ENCODE results near the gene LAGE3. TPM values are rescaled to one million over a fixed set of nuclear protein-coding genes. Genes with fewer than 3 reads are reported as not detected.
A peak's percentile ranks its signal among the peaks of the same experiment; 100 is the strongest.

LAGE3 gene
- total RNA-seq, 1 experiment from 2014 or later: 21.1 TPM

DNA sequence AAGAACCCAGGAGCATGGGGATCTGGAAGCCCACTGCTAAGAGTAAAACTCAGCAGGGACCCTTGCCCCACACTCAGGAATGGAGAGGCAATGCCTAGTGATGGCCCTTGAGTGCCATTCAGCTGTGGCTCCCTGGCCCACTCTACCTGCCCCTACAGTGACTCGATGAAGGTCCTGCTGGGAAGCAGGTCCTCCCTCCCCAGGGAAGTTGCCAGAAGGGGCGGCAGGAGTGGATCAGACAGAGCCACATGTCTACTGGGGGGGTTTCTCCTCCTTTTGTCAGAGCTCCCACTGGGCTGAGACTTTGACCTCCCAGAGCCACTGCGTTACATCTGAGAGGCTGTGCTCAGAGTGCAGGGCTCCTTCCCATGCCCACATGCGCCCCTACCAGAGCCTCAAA lies 10.1 kb upstream of the LAGE3 start:
- Mint-ChIP-seq H3K27me3 (ENCODE audit: insufficient read depth, unreplicated experiment) (peaks cover 1% of the 10 kb centered on the region), H3K36me3 (ENCODE audit: insufficient read depth, unreplicated experiment) (peaks cover 17% of the 10 kb centered on the region), H3K9me3 (ENCODE audit: unreplicated experiment) (no peaks in the 10 kb centered on the region), H3K4me3 (ENCODE audit: unreplicated experiment) (peak overlapping the region; percentile 76), H3K4me1 (ENCODE audit: insufficient read depth, unreplicated experiment) (no peaks in the 10 kb centered on the region), H3K27ac (ENCODE audit: low read depth, unreplicated experiment) (peak overlapping the region; percentile 83)
- DNase-seq (ENCODE audit: unreplicated experiment): no peak
- ChIA-PET CTCF (interaction anchor here (0.5 to 1.9 kb wide), 4 partner anchors 26 to 116 kb away, joined by 3 to 9 read pairs (median 3); no protein-coding TSS in a partner anchor), POLR2A (interaction anchor here (0.6 to 3.2 kb wide), 12 partner anchors 10 to 476 kb away, joined by 3 to 48 read pairs (median 8); partner anchors contain the start of genes ATP6AP1, FAM3A, PLXNA3 and RPL10)
- intact Hi-C loops (cut with micrococcal nuclease): no loop called here
- no TSS peak for BruUV-seq (replicated peaks)
- TF ChIP-seq, protein P1, sequence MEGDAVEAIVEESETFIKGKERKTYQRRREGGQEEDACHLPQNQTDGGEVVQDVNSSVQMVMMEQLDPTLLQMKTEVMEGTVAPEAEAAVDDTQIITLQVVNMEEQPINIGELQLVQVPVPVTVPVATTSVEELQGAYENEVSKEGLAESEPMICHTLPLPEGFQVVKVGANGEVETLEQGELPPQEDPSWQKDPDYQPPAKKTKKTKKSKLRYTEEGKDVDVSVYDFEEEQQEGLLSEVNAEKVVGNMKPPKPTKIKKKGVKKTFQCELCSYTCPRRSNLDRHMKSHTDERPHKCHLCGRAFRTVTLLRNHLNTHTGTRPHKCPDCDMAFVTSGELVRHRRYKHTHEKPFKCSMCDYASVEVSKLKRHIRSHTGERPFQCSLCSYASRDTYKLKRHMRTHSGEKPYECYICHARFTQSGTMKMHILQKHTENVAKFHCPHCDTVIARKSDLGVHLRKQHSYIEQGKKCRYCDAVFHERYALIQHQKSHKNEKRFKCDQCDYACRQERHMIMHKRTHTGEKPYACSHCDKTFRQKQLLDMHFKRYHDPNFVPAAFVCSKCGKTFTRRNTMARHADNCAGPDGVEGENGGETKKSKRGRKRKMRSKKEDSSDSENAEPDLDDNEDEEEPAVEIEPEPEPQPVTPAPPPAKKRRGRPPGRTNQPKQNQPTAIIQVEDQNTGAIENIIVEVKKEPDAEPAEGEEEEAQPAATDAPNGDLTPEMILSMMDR (IDR thresholded peaks at IDR 0.05; ENCODE audit: unreplicated experiment): no peak

DNA sequence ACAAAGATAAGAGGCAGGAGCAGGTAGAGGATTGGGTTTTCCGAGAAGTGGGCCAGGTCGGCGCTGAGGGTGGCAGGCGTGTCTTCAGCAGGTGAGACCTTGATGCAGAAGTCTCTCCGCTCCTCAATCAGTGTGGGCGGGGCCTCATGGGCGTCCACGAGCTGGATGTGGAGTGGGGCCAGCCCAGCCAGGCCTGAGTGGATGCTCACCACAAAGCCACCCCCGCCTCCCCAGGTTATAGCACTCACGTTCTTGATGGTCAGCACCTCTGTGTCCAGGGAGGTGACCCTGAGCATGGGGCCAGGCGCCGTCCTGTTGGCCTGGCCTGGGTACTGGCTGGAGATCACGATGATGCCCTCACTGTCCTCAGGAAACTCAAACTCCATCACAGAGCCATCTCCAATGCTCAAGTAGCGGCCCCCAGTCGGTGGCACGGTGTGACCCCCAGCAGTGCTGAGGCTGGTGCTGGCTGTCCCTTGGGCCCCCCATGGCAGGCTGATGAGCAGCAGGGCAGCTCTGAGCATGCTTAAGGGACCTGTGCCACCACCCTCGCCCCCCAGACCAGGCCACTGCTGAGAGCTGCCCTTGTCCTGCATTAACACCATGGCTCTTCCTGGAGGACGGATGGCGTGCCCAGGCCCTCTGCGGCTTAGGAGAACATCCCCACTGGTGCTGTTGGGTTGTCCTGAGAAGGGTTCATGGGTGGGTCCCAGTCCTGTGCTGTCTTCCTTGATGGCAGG lies 9.4 kb upstream of the LAGE3 start:
- BruUV-seq (replicated peaks): no TSS peak
- Mint-ChIP-seq H3K36me3 (ENCODE audit: insufficient read depth, unreplicated experiment) (peaks cover 18% of the 10 kb centered on the region), H3K27me3 (ENCODE audit: insufficient read depth, unreplicated experiment) (peaks cover 4% of the 10 kb centered on the region), H3K4me1 (ENCODE audit: insufficient read depth, unreplicated experiment) (no peaks in the 10 kb centered on the region), H3K4me3 (ENCODE audit: unreplicated experiment) (peak overlapping the region; percentile 38), H3K27ac (ENCODE audit: low read depth, unreplicated experiment) (no peak overlapping the region), H3K9me3 (ENCODE audit: unreplicated experiment) (no peaks in the 10 kb centered on the region)
- DNase-seq (ENCODE audit: unreplicated experiment): no peak
- CTCF ChIA-PET: interaction anchor here (0.5 to 1.9 kb wide), 4 partner anchors 11 to 115 kb away, joined by 3 to 9 read pairs (median 4); no protein-coding TSS in a partner anchor
- POLR2A ChIA-PET: interaction anchor here (0.6 to 3.2 kb wide), 4 partner anchors 11 to 246 kb away, joined by 3 to 48 read pairs (median 8); partner anchors contain the start of genes FAM3A and RPL10
- intact Hi-C loops (cut with micrococcal nuclease): no loop called here
- TF ChIP-seq, protein P1 (IDR thresholded peaks at IDR 0.05; ENCODE audit: unreplicated experiment): no peak

DNA sequence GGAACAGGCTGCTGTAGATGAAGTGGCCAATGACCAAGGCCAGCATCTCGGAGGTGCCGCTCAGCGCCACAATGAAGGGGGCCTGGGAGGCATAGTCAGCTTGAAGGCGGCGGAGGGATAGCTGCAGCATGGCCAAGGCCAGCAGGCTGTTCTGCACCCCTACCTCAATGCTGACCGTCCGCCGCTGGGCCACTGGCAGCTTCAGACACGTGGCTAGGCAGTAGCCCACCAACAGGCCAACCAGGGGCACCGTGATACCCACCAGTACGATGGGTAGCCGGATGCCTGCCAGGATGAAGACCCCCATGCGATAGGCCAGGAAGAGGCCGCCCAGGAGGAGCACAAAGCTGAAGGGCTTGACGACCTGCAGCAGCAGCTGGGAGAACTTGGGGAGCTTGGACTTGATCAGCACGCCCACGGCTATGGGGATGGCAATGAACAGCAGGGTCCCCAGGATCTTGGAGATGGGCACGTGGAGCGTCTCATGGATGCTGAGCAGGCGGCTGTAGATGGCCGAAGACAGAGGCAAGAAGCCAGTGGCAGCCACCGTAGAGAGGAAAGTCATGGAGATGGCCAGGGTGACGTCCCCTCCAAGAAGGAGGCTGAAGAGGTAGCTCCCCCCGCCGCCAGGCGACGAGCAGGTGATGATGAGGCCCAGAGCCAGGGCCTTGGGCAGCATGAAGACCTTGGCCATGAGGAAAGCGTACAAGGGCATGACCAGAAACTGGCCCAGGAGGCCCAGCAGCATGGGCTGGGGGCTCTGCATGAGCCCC lies 8.6 kb upstream of the LAGE3 start:
- H3K36me3 Mint-ChIP-seq (ENCODE audit: insufficient read depth, unreplicated experiment): peaks cover 18% of the 10 kb centered on the region
- CTCF ChIA-PET: interaction anchor here (0.6 to 1.2 kb wide), 5 partner anchors 11 to 872 kb away, joined by 3 to 4 read pairs (median 3); no protein-coding TSS in a partner anchor
- TF ChIP-seq, protein P1 (IDR thresholded peaks at IDR 0.05; ENCODE audit: unreplicated experiment): no peak
- no peak overlapping the region for H3K27ac Mint-ChIP-seq (ENCODE audit: low read depth, unreplicated experiment)
- no peaks in the 10 kb centered on the region for H3K9me3 Mint-ChIP-seq (ENCODE audit: unreplicated experiment)
- H3K4me3 Mint-ChIP-seq (ENCODE audit: unreplicated experiment): peak overlapping the region; percentile 65
- H3K27me3 Mint-ChIP-seq (ENCODE audit: insufficient read depth, unreplicated experiment): peaks cover 12% of the 10 kb centered on the region
- BruUV-seq (replicated peaks): no TSS peak
- no peak for DNase-seq (ENCODE audit: unreplicated experiment)
- H3K4me1 Mint-ChIP-seq (ENCODE audit: insufficient read depth, unreplicated experiment): peaks cover under 1% of the 10 kb centered on the region
- POLR2A ChIA-PET: interaction anchor here (0.6 to 3.5 kb wide), 5 partner anchors 30 to 334 kb away, joined by 3 to 13 read pairs (median 6); partner anchors contain the start of gene RPL10
- intact Hi-C loops (cut with micrococcal nuclease): no loop called here

Measured in MCF 10A (cell line).